PC-9 (cell line): ENCODE results near the gene BRIP1. TPM values are rescaled to one million over a fixed set of nuclear protein-coding genes. Genes with fewer than 3 reads are reported as not detected.

ENCODE experiments used
- BruUV-seq: library from RNA; stranded (reverse); fragments of 400-500 nt; replicated peaks from 2 replicates; lab custom pipeline; 2021; lab: Mats Ljungman, UMichigan
- CTCF ChIA-PET: fragments of 300-600 bp; sonication (Branson Sonifier 250); formaldehyde crosslinking; loops from one replicate; lab custom pipeline; 2022; ENCODE audit warnings: antibody characterized with exemption; lab: Charles Lee
- POLR2A ChIA-PET: fragments of 300-600 bp; sonication (Branson Sonifier 250); formaldehyde crosslinking; loops from one replicate; lab custom pipeline; 2022; ENCODE audit warnings: antibody characterized with exemption; ENCODE audit not compliant: unreplicated experiment; lab: Charles Lee
- DNase-seq, 2 experiments: peaks; one replicate each; pipeline versions ENCODE4 v3.0.0 to v3.0.0-alpha.2; 2015 to 2022; ENCODE audit warnings: mixed read lengths in 1 of 2
- H2AFZ ChIP-seq: fragments of 200-600 bp; sonication (generic); 2 replicates; pipeline ENCODE4 v1.8.1; 2017; ENCODE audit warnings: antibody characterized with exemption
- H3F3A ChIP-seq: fragments of 200-600 bp; sonication (generic); 2 replicates; pipeline ENCODE4 v1.8.1; 2017; ENCODE audit warnings: antibody characterized with exemption, mild to moderate bottlenecking, low read depth; ENCODE audit not compliant: insufficient read depth
- H3K27ac ChIP-seq: fragments of 200-600 bp; sonication (generic); 2 replicates; pipeline ENCODE4 v1.6.1; 2016; ENCODE audit warnings: mixed run types
- H3K27me3 ChIP-seq: fragments of 200-600 bp; sonication (generic); 2 replicates; pipeline ENCODE4 v1.6.1; 2016; ENCODE audit warnings: low read depth, mixed run types; ENCODE audit not compliant: insufficient read depth
- H3K36me3 ChIP-seq: fragments of 200-600 bp; sonication (generic); 2 replicates; pipeline ENCODE4 v1.6.1; 2016; ENCODE audit warnings: low read depth, mixed run types
- H3K4me1 ChIP-seq: fragments of 200-600 bp; sonication (generic); replicated peaks from 2 replicates; pipeline ENCODE4 v1.6.1; 2016; ENCODE audit warnings: mixed run types; ENCODE audit not compliant: insufficient read depth
- H3K4me2 ChIP-seq: fragments of 200-600 bp; sonication (generic); 2 replicates; pipeline ENCODE4 v1.6.1; 2017; ENCODE audit warnings: mixed run types
- H3K4me3 ChIP-seq: fragments of 200-600 bp; sonication (generic); 2 replicates; pipeline ENCODE4 v1.6.1; 2016; ENCODE audit warnings: mixed run types
- H3K79me2 ChIP-seq: fragments of 200-600 bp; sonication (generic); 2 replicates; pipeline ENCODE4 v1.6.1; 2017; ENCODE audit warnings: low read depth, mixed run types
- H3K9me2 ChIP-seq: fragments of 200-600 bp; sonication (generic); 2 replicates; pipeline ENCODE4 v1.8.1; 2017; ENCODE audit warnings: mild to moderate bottlenecking; ENCODE audit not compliant: insufficient read depth
- H3K9me3 ChIP-seq: fragments of 200-600 bp; sonication (generic); 2 replicates; pipeline ENCODE4 v1.8.1; 2016; ENCODE audit warnings: low read depth; ENCODE audit not compliant: insufficient read depth
- H4K20me1 ChIP-seq: fragments of 200-600 bp; sonication (generic); 2 replicates; pipeline ENCODE4 v1.8.1; 2017; ENCODE audit not compliant: insufficient read depth
- EZH2 ChIP-seq: fragments of 200-600 bp; sonication (generic); IDR thresholded peaks from 2 replicates; pipeline ENCODE4 v1.8.0; 2017; ENCODE audit warnings: antibody characterized with exemption, low read depth
- intact Hi-C: fragments of 100-400 bp; cut with micrococcal nuclease; formaldehyde crosslinking; loops from one replicate; pipeline ENCODE4 v1.10.0; 2022; ENCODE audit not compliant: unreplicated experiment
- total RNA-seq: library from RNA; stranded (reverse); gene quantifications from 2 replicates; pipeline ENCODE4 v1.2.3, GENCODE V29; 2021
- TF ChIP-seq, protein P1 (sequence below): fragments of 200-600 bp; sonication (generic); conservative IDR thresholded peaks from 2 replicates; pipeline ENCODE4 v1.6.1; 2017; ENCODE audit warnings: mixed run types, antibody characterized with exemption, mild to moderate bottlenecking, moderate library complexity

BRIP1 gene
- total RNA-seq, 1 experiment from 2014 or later = 16.0 TPM

DNA sequence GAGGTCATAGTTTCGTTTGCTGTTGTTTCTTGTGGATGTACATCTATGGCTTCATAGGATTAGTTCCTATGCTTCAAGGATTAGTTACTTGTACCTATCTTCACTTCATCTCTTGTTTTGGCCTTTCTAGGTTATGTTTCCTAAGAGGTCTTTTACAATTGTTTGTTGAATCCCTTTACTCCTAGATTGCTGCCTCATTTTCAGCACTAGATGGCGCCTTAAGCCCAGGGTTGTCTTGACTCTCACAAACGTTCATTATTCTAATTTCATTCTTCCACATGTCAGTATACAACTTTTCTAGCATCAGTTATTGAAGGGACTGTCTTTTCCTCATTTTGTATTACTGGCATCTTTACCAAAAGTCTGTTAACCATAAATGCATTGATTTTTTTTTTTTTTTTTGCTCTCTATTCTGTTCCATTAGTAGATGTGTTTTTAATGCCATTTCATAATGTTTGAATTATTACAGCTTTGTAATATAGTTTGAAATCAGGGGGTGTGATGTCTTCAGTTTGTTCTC, 227.4 kb downstream of the BRIP1 start:
- no peak overlapping the region for H3K27ac ChIP-seq
- no peak overlapping the region for H3K4me3 ChIP-seq
- no TSS peak for BruUV-seq
- peak; percentile 36 to 43 for DNase-seq
- H3F3A ChIP-seq = no peaks in the 10 kb centered on the region; the same call in 1 of the 2 replicates
- no peaks in the 10 kb centered on the region for H3K36me3 ChIP-seq
- no peaks in the 10 kb centered on the region for H3K4me1 ChIP-seq
- no peaks in the 10 kb centered on the region for H3K9me2 ChIP-seq
- no peaks in the 10 kb centered on the region for H4K20me1 ChIP-seq
- intact Hi-C loops = loop anchor here (1.0 to 5.0 kb wide), 5 partner anchors 197 to 473 kb away; partner anchors contain the start of gene MED13
- no peak overlapping the region for H3K4me2 ChIP-seq
- POLR2A ChIA-PET = interaction anchor here (0.5 kb wide), 1 partner anchor 900 kb away, joined by 3 read pairs; no protein-coding TSS in a partner anchor
- no peaks in the 10 kb centered on the region for H3K79me2 ChIP-seq
- H3K9me3 ChIP-seq = no peaks in the 10 kb centered on the region
- no peak overlapping the region for H2AFZ ChIP-seq
- no peaks in the 10 kb centered on the region for H3K27me3 ChIP-seq
- no peak for TF ChIP-seq EZH2
- TF ChIP-seq, protein P1, sequence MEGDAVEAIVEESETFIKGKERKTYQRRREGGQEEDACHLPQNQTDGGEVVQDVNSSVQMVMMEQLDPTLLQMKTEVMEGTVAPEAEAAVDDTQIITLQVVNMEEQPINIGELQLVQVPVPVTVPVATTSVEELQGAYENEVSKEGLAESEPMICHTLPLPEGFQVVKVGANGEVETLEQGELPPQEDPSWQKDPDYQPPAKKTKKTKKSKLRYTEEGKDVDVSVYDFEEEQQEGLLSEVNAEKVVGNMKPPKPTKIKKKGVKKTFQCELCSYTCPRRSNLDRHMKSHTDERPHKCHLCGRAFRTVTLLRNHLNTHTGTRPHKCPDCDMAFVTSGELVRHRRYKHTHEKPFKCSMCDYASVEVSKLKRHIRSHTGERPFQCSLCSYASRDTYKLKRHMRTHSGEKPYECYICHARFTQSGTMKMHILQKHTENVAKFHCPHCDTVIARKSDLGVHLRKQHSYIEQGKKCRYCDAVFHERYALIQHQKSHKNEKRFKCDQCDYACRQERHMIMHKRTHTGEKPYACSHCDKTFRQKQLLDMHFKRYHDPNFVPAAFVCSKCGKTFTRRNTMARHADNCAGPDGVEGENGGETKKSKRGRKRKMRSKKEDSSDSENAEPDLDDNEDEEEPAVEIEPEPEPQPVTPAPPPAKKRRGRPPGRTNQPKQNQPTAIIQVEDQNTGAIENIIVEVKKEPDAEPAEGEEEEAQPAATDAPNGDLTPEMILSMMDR = peak; percentile 90
- CTCF ChIA-PET = interaction anchor here (0.6 to 1.6 kb wide), 6 partner anchors 52 to 477 kb away, joined by 3 to 19 read pairs (median 6); no protein-coding TSS in a partner anchor

DNA sequence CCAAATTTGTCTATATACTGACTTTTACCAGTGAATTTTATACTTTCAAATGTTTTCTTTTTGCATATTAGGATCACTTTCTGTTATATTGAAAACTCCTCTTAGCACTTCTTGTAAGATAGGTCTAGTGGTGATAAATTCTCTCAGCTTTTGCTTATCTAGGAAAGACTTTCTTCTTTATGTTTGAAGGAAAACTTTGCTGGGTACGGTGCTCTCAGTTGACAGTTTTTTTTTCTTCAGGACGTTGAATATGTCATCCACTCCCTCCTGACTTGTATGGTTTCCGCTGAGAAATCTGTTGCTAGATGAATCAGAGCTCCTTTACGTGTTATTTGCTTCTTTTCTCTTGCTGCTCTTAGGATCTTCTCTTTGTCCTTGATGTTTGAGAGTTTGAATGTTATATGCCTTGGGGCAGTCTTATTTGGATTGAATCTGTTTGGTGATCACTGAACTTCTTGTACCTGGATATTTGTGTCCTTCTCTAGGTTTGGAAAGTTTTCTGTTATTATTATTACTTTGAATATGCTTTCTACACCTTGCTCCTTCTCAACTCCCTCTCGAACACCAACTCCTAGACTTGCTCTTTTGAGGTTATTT, 228.3 kb downstream of the BRIP1 start:
- no peak for DNase-seq
- no peaks in the 10 kb centered on the region for H3K79me2 ChIP-seq
- no peak overlapping the region for H3K27ac ChIP-seq
- H4K20me1 ChIP-seq = no peaks in the 10 kb centered on the region
- H3F3A ChIP-seq = no peaks in the 10 kb centered on the region; the same call in 1 of the 2 replicates
- H3K9me2 ChIP-seq = no peaks in the 10 kb centered on the region
- no peaks in the 10 kb centered on the region for H3K4me1 ChIP-seq
- H3K4me2 ChIP-seq = no peak overlapping the region
- no peaks in the 10 kb centered on the region for H3K9me3 ChIP-seq
- H3K36me3 ChIP-seq = no peaks in the 10 kb centered on the region
- no TSS peak for BruUV-seq
- CTCF ChIA-PET = interaction anchor here (0.6 to 1.6 kb wide), 4 partner anchors 105 to 474 kb away, joined by 3 to 19 read pairs (median 4); no protein-coding TSS in a partner anchor
- H2AFZ ChIP-seq = 0 out of 2 replicates have a peak overlapping the region, but pooled peaks have one; percentile 2
- TF ChIP-seq, protein P1 = no peak
- no peak for TF ChIP-seq EZH2
- H3K4me3 ChIP-seq = no peak overlapping the region
- intact Hi-C loops = loop anchor here (5.0 kb wide), 2 partner anchors 223 to 432 kb away; partner anchors contain the start of gene MED13
- H3K27me3 ChIP-seq = no peaks in the 10 kb centered on the region
- POLR2A ChIA-PET = no interaction called here

DNA sequence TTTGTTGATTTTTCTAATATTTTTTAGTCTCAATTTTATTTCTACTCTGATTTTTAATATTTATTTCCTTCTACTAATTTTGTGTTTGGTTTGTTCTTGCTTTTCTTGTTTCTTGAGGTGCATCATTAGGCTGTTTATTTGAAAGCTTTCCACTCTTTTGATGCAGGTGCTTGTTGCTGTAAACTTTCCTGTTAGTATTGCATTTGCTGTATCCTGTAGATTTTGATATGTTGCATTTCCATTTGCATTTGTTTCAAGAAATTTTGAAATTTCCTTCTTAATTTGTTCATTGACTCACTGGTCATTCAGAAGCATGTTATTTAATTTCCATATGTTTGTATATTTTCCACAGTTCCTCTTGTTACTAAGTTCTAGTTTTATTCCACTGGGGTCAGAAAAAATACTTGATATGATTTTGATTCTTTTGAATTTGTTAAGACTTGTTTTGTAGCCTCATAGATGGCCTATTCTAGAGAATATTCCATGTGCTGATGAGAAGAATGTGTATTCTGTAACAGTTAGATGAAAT, 229.3 kb downstream of the BRIP1 start:
- intact Hi-C loops = no loop called here
- POLR2A ChIA-PET = no interaction called here

More for the DNA sequence above, 229.3 kb downstream of the BRIP1 start:
- no peak overlapping the region for H3K4me2 ChIP-seq
- H3K4me3 ChIP-seq = no peak overlapping the region
- no peaks in the 10 kb centered on the region for H3K9me3 ChIP-seq
- DNase-seq = no peak
- no TSS peak for BruUV-seq
- H3K36me3 ChIP-seq = no peaks in the 10 kb centered on the region
- no peak overlapping the region for H3K27ac ChIP-seq
- no peaks in the 10 kb centered on the region for H3K79me2 ChIP-seq
- H3F3A ChIP-seq = no peaks in the 10 kb centered on the region; the same call in 1 of the 2 replicates
- no peak overlapping the region for H2AFZ ChIP-seq
- no peaks in the 10 kb centered on the region for H3K9me2 ChIP-seq
- CTCF ChIA-PET = interaction anchor here (0.7 kb wide), 2 partner anchors 106 to 398 kb away, joined by 3 read pairs; no protein-coding TSS in a partner anchor
- H4K20me1 ChIP-seq = no peaks in the 10 kb centered on the region
- no peaks in the 10 kb centered on the region for H3K27me3 ChIP-seq
- TF ChIP-seq, protein P1 = no peak
- no peak for TF ChIP-seq EZH2
- no peaks in the 10 kb centered on the region for H3K4me1 ChIP-seq
